NCI-H82 (cell line): ENCODE data around the gene GLRX5.

Experiments used
- DNase-seq: peaks from one replicate; lab custom pipeline; 2025; lab: John Stamatoyannopoulos, UW

GLRX5 gene

GRCh38 chr14:95516554-95517181 lies 18.2 kb upstream of the GLRX5 start, which contains the start of gene SYNE3:
Gene SYNE3 (minus strand): TSS chr14:95516650. CDS start chr14:95475821, 40,829 bp downstream.
- DNase-seq, result peak; percentile 17

GRCh38 chr14:95518045-95518751 lies 16.7 kb upstream of the GLRX5 start:
- DNase-seq, result no peak

GRCh38 chr14:95519699-95520098 lies 15.2 kb upstream of the GLRX5 start:
- no peak for DNase-seq

- no peak for DNase-seq
Measured at GRCh38 chr14:95520346-95520745, 14.5 kb upstream of the GLRX5 start.

GRCh38 chr14:95521001-95521400 lies 13.8 kb upstream of the GLRX5 start:
- no peak for DNase-seq

GRCh38 chr14:95522116-95522515 lies 12.7 kb upstream of the GLRX5 start:
- no peak for DNase-seq

- no peak for DNase-seq
Measured at GRCh38 chr14:95522556-95522955, 12.3 kb upstream of the GLRX5 start.

GRCh38 chr14:95523051-95523814 lies 11.6 kb upstream of the GLRX5 start:
- DNase-seq, result no peak

- no peak for DNase-seq
Measured at GRCh38 chr14:95523815-95524448, 10.9 kb upstream of the GLRX5 start.

- DNase-seq, result no peak
Measured at GRCh38 chr14:95524706-95525512, 9.9 kb upstream of the GLRX5 start.

GRCh38 chr14:95525999-95526398 lies 8.9 kb upstream of the GLRX5 start:
- DNase-seq, result peak; percentile 12

GRCh38 chr14:95526483-95527386 lies 8.1 kb upstream of the GLRX5 start:
- DNase-seq, result no peak

GRCh38 chr14:95527387-95528002 lies 7.4 kb upstream of the GLRX5 start:
- DNase-seq, result peak; percentile 39

- no peak for DNase-seq
Measured at GRCh38 chr14:95529216-95529615, 5.6 kb upstream of the GLRX5 start.

- no peak for DNase-seq
Measured at GRCh38 chr14:95530473-95531276, 4.2 kb upstream of the GLRX5 start.

- DNase-seq, result no peak
Measured at GRCh38 chr14:95531473-95531872, 3.4 kb upstream of the GLRX5 start.

- DNase-seq, result no peak
Measured at GRCh38 chr14:95531969-95532368, 2.9 kb upstream of the GLRX5 start.

GRCh38 chr14:95533391-95533821 lies 1.4 kb upstream of the GLRX5 start:
- peak; percentile 64 for DNase-seq

GRCh38 chr14:95533822-95534221 lies 1.0 kb upstream of the GLRX5 start:
- no peak for DNase-seq
